ENCODE measurements around the gene SMIM26.

The SMIM26 gene

GRCh38 chr20:18571578-18571977 lies 4.3 kb downstream of the SMIM26 start:
- H3K27ac ChIP-seq (ENCODE audit: low read depth, low read length) = no peak overlapping the region

GRCh38 chr20:18577942-18578341 lies 10.7 kb downstream of the SMIM26 start:
- H3K36me3 ChIP-seq (ENCODE audit: control insufficient read depth in 1 of 2, insufficient read depth in 2 of 2, low read length in 2 of 2) = no peaks in the 10 kb centered on the region
- H3K4me3 ChIP-seq (ENCODE audit: low read depth in 1 of 2, low read length in 2 of 2) = no peak overlapping the region
- no peak overlapping the region for H3K27ac ChIP-seq (ENCODE audit: low read depth, low read length)
- no peak overlapping the region for H3K9ac ChIP-seq (ENCODE audit: low read depth in 1 of 2, low read length in 2 of 2)
- H3K27me3 ChIP-seq (ENCODE audit: control insufficient read depth in 1 of 2, insufficient read depth in 2 of 2, low read length in 2 of 2) = no peaks in the 10 kb centered on the region
- no peaks in the 10 kb centered on the region for H3K4me1 ChIP-seq (ENCODE audit: control insufficient read depth in 1 of 2, insufficient read depth in 2 of 2, low read length in 2 of 2)
- no peaks in the 10 kb centered on the region for H3K9me3 ChIP-seq (ENCODE audit: control insufficient read depth in 1 of 2, low read length in 2 of 2)

More at GRCh38 chr20:18571578-18571977, 4.3 kb downstream of the SMIM26 start:
- Histone ChIP-seq H3K4me1 (ENCODE audit: control insufficient read depth in 1 of 2, insufficient read depth in 2 of 2, low read length in 2 of 2) (peaks cover 2 to 10% of the 10 kb centered on the region in 2 donors), H3K9me3 (ENCODE audit: control insufficient read depth in 1 of 2, low read length in 2 of 2) (no peaks in the 10 kb centered on the region), H3K4me3 (ENCODE audit: low read depth in 1 of 2, low read length in 2 of 2) (no peak overlapping the region), H3K36me3 (ENCODE audit: control insufficient read depth in 1 of 2, insufficient read depth in 2 of 2, low read length in 2 of 2) (peaks cover 0 to 29% of the 10 kb centered on the region in 2 donors), H3K27me3 (ENCODE audit: control insufficient read depth in 1 of 2, insufficient read depth in 2 of 2, low read length in 2 of 2) (no peaks in the 10 kb centered on the region), H3K9ac (ENCODE audit: low read depth in 1 of 2, low read length in 2 of 2) (no peak overlapping the region)

DNA sequence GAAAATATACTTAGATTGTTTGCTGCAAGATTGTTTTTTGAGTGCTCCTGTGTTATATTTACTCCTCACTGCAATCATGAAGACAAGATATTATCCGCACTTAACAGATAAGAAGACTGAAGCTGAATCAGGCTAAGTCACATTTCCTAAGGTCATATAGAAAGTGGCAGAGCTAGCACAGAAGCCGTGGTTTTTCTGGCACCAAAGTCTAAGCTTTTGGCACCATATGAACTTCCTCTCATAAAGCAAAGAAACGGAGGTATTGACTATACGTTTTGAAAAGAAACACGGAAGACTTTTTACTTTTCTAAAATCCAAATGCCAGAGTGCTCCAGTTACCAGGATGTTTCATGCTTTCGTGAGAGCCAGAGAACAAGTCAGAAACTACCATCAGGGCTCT lies 11.3 kb downstream of the SMIM26 start:
- H3K4me3 ChIP-seq (ENCODE audit: low read depth in 1 of 2, low read length in 2 of 2) = no peak overlapping the region
- no peaks in the 10 kb centered on the region for H3K9me3 ChIP-seq (ENCODE audit: control insufficient read depth in 1 of 2, low read length in 2 of 2)
- H3K27ac ChIP-seq (ENCODE audit: low read depth, low read length) = no peak overlapping the region
- H3K4me1 ChIP-seq (ENCODE audit: control insufficient read depth in 1 of 2, insufficient read depth in 2 of 2, low read length in 2 of 2) = no peaks in the 10 kb centered on the region
- no peaks in the 10 kb centered on the region for H3K36me3 ChIP-seq (ENCODE audit: control insufficient read depth in 1 of 2, insufficient read depth in 2 of 2, low read length in 2 of 2)
- H3K27me3 ChIP-seq (ENCODE audit: control insufficient read depth in 1 of 2, insufficient read depth in 2 of 2, low read length in 2 of 2) = no peaks in the 10 kb centered on the region
- H3K9ac ChIP-seq (ENCODE audit: low read depth in 1 of 2, low read length in 2 of 2) = no peak overlapping the region

DNA sequence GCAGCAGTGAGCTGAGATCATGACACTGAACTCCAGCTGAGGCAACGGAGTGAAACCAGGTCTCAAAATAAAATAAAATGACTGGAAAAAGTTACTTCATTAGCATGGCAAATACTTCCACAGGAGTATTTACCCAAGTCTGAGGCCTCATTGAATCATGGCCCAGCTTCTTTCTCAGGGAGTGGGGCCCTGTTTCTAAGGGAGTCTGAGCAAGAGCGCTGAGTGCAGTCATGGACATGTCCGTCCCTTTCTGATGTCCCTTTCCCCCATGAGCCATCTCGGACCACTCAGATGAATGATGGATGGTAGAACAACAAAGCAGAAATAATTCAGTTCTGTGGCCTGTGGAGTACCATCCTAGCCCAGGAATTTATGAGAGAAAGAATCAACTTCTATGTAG lies 12.8 kb downstream of the SMIM26 start:
- Histone ChIP-seq H3K4me1 (ENCODE audit: control insufficient read depth in 1 of 2, insufficient read depth in 2 of 2, low read length in 2 of 2) (no peaks in the 10 kb centered on the region), H3K27me3 (ENCODE audit: control insufficient read depth in 1 of 2, insufficient read depth in 2 of 2, low read length in 2 of 2) (no peaks in the 10 kb centered on the region), H3K27ac (ENCODE audit: low read depth, low read length) (no peak overlapping the region), H3K4me3 (ENCODE audit: low read depth in 1 of 2, low read length in 2 of 2) (no peak overlapping the region), H3K9me3 (ENCODE audit: control insufficient read depth in 1 of 2, low read length in 2 of 2) (no peaks in the 10 kb centered on the region), H3K36me3 (ENCODE audit: control insufficient read depth in 1 of 2, insufficient read depth in 2 of 2, low read length in 2 of 2) (no peaks in the 10 kb centered on the region), H3K9ac (ENCODE audit: low read depth in 1 of 2, low read length in 2 of 2) (no peak overlapping the region)

GRCh38 chr20:18585134-18585533 lies 17.9 kb downstream of the SMIM26 start:
- H3K27me3 ChIP-seq (ENCODE audit: control insufficient read depth in 1 of 2, insufficient read depth in 2 of 2, low read length in 2 of 2) = no peaks in the 10 kb centered on the region
- no peaks in the 10 kb centered on the region for H3K36me3 ChIP-seq (ENCODE audit: control insufficient read depth in 1 of 2, insufficient read depth in 2 of 2, low read length in 2 of 2)
- no peak overlapping the region for H3K27ac ChIP-seq (ENCODE audit: low read depth, low read length)
- no peaks in the 10 kb centered on the region for H3K9me3 ChIP-seq (ENCODE audit: control insufficient read depth in 1 of 2, low read length in 2 of 2)
- H3K4me1 ChIP-seq (ENCODE audit: control insufficient read depth in 1 of 2, insufficient read depth in 2 of 2, low read length in 2 of 2) = peaks cover 5 to 8% of the 10 kb centered on the region in 2 donors
- H3K4me3 ChIP-seq (ENCODE audit: low read depth in 1 of 2, low read length in 2 of 2) = no peak overlapping the region
- H3K9ac ChIP-seq (ENCODE audit: low read depth in 1 of 2, low read length in 2 of 2) = no peak overlapping the region

- peaks cover 5 to 8% of the 10 kb centered on the region in 2 donors for H3K4me1 ChIP-seq (ENCODE audit: control insufficient read depth in 1 of 2, insufficient read depth in 2 of 2, low read length in 2 of 2)
- no peaks in the 10 kb centered on the region for H3K36me3 ChIP-seq (ENCODE audit: control insufficient read depth in 1 of 2, insufficient read depth in 2 of 2, low read length in 2 of 2)
- H3K9ac ChIP-seq (ENCODE audit: low read depth in 1 of 2, low read length in 2 of 2) = peak within 1 kb of the TSS; percentile 38 to 53
- H3K4me3 ChIP-seq (ENCODE audit: low read depth in 1 of 2, low read length in 2 of 2) = peak within 1 kb of the TSS; percentile 79 to 88
- H3K27ac ChIP-seq (ENCODE audit: low read depth, low read length) = no peak within 1 kb of the TSS
- no peaks in the 10 kb centered on the region for H3K27me3 ChIP-seq (ENCODE audit: control insufficient read depth in 1 of 2, insufficient read depth in 2 of 2, low read length in 2 of 2)
- no peaks in the 10 kb centered on the region for H3K9me3 ChIP-seq (ENCODE audit: control insufficient read depth in 1 of 2, low read length in 2 of 2)
Measured at GRCh38 chr20:18587665-18588573, 20.7 kb downstream of the SMIM26 start, which contains the start of gene DTD1. DTD1 (plus strand) TSS chr20:18588054; CDS start chr20:18588073, 19 bp downstream.

GRCh38 chr20:18588574-18588933 lies 21.3 kb downstream of the SMIM26 start:
- peak overlapping the region; percentile 38 to 53 for H3K9ac ChIP-seq (ENCODE audit: low read depth in 1 of 2, low read length in 2 of 2)
- H3K36me3 ChIP-seq (ENCODE audit: control insufficient read depth in 1 of 2, insufficient read depth in 2 of 2, low read length in 2 of 2) = no peaks in the 10 kb centered on the region
- H3K27ac ChIP-seq (ENCODE audit: low read depth, low read length) = no peak overlapping the region

DNA sequence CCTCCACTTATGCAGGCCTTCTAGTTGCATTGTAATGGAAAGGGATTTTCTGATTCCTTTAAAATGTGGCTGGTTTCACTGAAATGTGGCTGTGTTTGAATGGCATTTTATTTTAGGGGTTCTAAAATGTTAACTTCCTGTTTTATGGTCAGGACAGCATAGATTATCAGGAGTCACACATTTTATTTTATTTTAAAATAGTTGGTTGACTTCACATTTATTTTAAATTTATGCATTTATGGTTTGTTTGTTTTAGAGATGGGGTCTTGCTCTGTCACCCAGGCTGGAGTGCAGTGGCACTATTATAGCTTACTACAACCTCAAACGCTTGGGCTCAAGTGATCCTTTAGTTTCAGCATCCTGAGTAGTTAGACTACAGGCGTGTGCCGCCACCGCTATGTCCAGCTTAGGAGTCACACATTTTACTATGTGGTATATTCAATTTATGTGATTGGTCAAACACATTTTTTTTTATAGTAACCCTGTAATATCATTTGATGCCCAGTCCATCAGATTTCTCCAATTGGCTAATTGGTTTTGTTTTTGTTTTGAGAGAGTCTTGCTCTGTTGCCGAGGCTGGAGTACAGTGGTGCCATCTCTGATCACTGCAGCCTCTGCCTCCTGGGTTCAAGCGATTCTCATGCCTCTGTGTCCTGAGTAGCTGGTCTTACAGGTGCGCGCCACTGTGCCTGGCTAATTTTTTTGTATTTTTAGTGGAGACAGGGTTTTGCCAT lies 22.9 kb downstream of the SMIM26 start:
- Histone ChIP-seq H3K9ac (ENCODE audit: low read depth in 1 of 2, low read length in 2 of 2) (no peak overlapping the region), H3K36me3 (ENCODE audit: control insufficient read depth in 1 of 2, insufficient read depth in 2 of 2, low read length in 2 of 2) (peaks cover 0 to 7% of the 10 kb centered on the region in 2 donors), H3K4me3 (ENCODE audit: low read depth in 1 of 2, low read length in 2 of 2) (no peak overlapping the region), H3K27me3 (ENCODE audit: control insufficient read depth in 1 of 2, insufficient read depth in 2 of 2, low read length in 2 of 2) (no peaks in the 10 kb centered on the region), H3K9me3 (ENCODE audit: control insufficient read depth in 1 of 2, low read length in 2 of 2) (no peaks in the 10 kb centered on the region), H3K27ac (ENCODE audit: low read depth, low read length) (no peak overlapping the region), H3K4me1 (ENCODE audit: control insufficient read depth in 1 of 2, insufficient read depth in 2 of 2, low read length in 2 of 2) (peaks cover 5 to 8% of the 10 kb centered on the region in 2 donors)

More at GRCh38 chr20:18588574-18588933, 21.3 kb downstream of the SMIM26 start:
- Histone ChIP-seq H3K9me3 (ENCODE audit: control insufficient read depth in 1 of 2, low read length in 2 of 2) (no peaks in the 10 kb centered on the region), H3K4me1 (ENCODE audit: control insufficient read depth in 1 of 2, insufficient read depth in 2 of 2, low read length in 2 of 2) (peaks cover 5 to 8% of the 10 kb centered on the region in 2 donors), H3K4me3 (ENCODE audit: low read depth in 1 of 2, low read length in 2 of 2) (peak overlapping the region; percentile 79 to 88), H3K27me3 (ENCODE audit: control insufficient read depth in 1 of 2, insufficient read depth in 2 of 2, low read length in 2 of 2) (no peaks in the 10 kb centered on the region)

DNA sequence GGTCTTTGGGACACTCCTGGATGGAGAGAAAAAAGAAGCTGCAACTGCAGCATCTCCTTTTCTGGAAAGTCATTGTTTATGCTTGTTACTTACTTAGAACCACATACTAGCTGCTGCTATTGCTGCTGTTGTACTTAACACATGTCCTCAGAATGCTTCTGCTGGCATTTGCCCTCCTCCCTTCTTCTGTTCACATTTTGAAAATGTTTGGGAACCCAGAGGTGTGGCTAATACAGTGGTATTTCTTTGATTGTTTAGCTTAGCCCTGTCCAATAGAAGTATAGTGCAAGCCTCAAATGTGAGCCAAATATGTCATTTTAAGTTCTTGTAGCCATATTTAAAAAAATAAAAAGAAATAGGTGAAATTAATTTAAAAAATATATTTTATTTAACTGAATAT lies 29.0 kb downstream of the SMIM26 start:
- Histone ChIP-seq H3K9ac (ENCODE audit: low read depth in 1 of 2, low read length in 2 of 2) (no peak overlapping the region), H3K9me3 (ENCODE audit: control insufficient read depth in 1 of 2, low read length in 2 of 2) (no peaks in the 10 kb centered on the region), H3K36me3 (ENCODE audit: control insufficient read depth in 1 of 2, insufficient read depth in 2 of 2, low read length in 2 of 2) (peaks cover 0 to 7% of the 10 kb centered on the region in 2 donors), H3K27me3 (ENCODE audit: control insufficient read depth in 1 of 2, insufficient read depth in 2 of 2, low read length in 2 of 2) (no peaks in the 10 kb centered on the region), H3K4me3 (ENCODE audit: low read depth in 1 of 2, low read length in 2 of 2) (no peak overlapping the region), H3K27ac (ENCODE audit: low read depth, low read length) (no peak overlapping the region), H3K4me1 (ENCODE audit: control insufficient read depth in 1 of 2, insufficient read depth in 2 of 2, low read length in 2 of 2) (no peaks in the 10 kb centered on the region)

GRCh38 chr20:18609741-18610140 lies 42.5 kb downstream of the SMIM26 start:
- Histone ChIP-seq H3K9ac (ENCODE audit: low read depth in 1 of 2, low read length in 2 of 2) (no peak overlapping the region), H3K27me3 (ENCODE audit: control insufficient read depth in 1 of 2, insufficient read depth in 2 of 2, low read length in 2 of 2) (no peaks in the 10 kb centered on the region), H3K27ac (ENCODE audit: low read depth, low read length) (no peak overlapping the region), H3K4me3 (ENCODE audit: low read depth in 1 of 2, low read length in 2 of 2) (no peak overlapping the region), H3K4me1 (ENCODE audit: control insufficient read depth in 1 of 2, insufficient read depth in 2 of 2, low read length in 2 of 2) (no peaks in the 10 kb centered on the region), H3K36me3 (ENCODE audit: control insufficient read depth in 1 of 2, insufficient read depth in 2 of 2, low read length in 2 of 2) (no peaks in the 10 kb centered on the region), H3K9me3 (ENCODE audit: control insufficient read depth in 1 of 2, low read length in 2 of 2) (no peaks in the 10 kb centered on the region)

All from duodenal mucosa (tissue), 2 donors.